ENCODE measurements around the gene CRISPLD2.

CRISPLD2 gene

DNA sequence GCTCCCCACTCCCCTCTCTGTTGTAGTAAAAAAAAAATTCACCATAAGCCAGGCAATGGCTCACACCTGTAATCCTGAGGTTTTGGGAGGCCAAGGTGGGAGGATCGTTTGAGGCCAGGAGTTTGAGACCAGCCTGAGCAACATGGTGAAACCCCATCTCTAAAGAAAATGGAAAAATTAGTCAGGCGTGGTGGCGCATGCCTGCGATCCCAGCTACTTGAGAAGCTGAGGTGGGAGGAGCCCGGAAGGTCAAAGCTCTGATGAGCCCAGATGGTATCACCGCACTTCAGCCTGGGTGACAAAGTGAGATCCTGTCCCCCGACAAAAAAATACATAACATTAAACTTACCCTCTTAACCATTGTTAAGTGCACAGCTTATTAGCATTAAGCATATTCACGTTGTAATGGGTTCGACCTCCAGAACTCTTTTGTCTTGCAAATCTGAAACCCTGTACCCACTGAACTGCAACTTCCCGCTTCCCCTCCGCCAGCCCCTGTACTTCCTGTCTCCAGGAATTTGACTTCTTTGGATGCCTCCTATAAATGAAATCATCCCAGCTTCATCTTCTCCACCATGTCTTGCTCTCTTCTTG, 66.8 kb downstream of the CRISPLD2 start:
- Mint-ChIP-seq H3K9me3 (no peaks in the 10 kb centered on the region), H3K27ac (no peak overlapping the region), H3K36me3 (peaks cover 3% of the 10 kb centered on the region), H3K4me3 (no peak overlapping the region), H3K4me1 (no peaks in the 10 kb centered on the region), H3K27me3 (no peaks in the 10 kb centered on the region)

DNA sequence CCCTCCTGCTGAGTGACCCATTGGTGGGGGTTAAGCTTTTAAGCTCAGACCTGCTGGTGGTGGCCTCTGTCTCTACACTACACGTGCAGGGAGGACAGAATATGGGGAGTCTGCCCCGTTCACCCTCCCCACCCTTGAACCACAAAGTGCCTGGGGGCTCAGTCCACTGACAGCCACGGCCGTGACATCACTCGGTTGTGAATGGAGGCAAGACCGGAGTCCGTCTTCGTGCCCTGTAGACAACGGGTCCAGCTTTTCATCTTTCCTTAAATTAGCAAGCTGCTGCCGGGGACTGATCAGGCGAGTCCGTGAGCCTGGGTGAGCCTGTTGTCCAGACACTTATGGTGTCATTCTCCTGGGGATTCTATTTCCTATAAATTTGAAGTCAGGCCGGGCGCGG, 67.4 kb downstream of the CRISPLD2 start:
- no peaks in the 10 kb centered on the region for H3K4me1 Mint-ChIP-seq
- no peaks in the 10 kb centered on the region for H3K27me3 Mint-ChIP-seq
- H3K36me3 Mint-ChIP-seq = no peaks in the 10 kb centered on the region
- H3K9me3 Mint-ChIP-seq = no peaks in the 10 kb centered on the region
- no peak overlapping the region for H3K27ac Mint-ChIP-seq
- no peak overlapping the region for H3K4me3 Mint-ChIP-seq

DNA sequence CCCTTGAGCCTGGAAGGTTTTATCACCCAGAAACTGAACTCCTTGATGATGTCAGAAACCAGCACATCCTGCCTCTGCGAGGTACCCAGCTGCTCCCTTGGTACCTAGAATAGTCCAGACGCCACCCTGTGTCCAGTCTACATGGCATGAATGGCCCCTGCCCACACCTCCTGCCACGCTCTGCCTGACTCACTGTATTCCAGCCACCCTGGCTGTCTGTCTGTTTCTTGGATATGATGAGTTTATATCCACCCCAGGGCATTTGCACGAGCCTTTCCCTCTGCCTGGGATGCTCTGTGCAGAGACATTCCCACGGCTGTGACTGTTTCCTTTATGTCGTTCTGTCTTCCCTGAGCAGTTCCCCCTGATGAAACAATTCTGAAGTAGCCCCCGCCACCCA, 68.7 kb downstream of the CRISPLD2 start:
- H3K27me3 Mint-ChIP-seq = no peaks in the 10 kb centered on the region
- H3K4me3 Mint-ChIP-seq = no peak overlapping the region
- no peak overlapping the region for H3K27ac Mint-ChIP-seq
- no peaks in the 10 kb centered on the region for H3K4me1 Mint-ChIP-seq
- H3K9me3 Mint-ChIP-seq = no peaks in the 10 kb centered on the region
- no peaks in the 10 kb centered on the region for H3K36me3 Mint-ChIP-seq

DNA sequence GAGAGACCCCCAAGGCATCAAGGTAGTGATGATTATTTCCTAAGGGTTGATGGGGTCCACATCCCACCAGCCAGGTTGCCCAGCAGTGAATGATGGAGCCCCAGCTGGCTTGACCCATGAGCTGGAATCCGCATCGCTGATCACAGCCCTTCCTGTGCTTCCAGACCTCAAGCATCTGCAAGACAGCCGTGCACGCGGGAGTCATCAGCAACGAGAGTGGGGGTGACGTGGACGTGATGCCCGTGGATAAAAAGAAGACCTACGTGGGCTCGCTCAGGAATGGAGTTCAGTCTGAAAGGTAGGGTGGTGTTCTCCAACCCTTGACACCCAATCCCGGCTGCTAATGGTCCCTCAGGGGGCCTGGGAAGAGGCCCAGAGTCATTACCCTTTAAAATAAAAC, 69.3 kb downstream of the CRISPLD2 start:
- H3K27me3 Mint-ChIP-seq = no peaks in the 10 kb centered on the region
- H3K4me1 Mint-ChIP-seq = no peaks in the 10 kb centered on the region
- H3K27ac Mint-ChIP-seq = no peak overlapping the region
- no peaks in the 10 kb centered on the region for H3K9me3 Mint-ChIP-seq
- H3K4me3 Mint-ChIP-seq = no peak overlapping the region
- no peaks in the 10 kb centered on the region for H3K36me3 Mint-ChIP-seq

DNA sequence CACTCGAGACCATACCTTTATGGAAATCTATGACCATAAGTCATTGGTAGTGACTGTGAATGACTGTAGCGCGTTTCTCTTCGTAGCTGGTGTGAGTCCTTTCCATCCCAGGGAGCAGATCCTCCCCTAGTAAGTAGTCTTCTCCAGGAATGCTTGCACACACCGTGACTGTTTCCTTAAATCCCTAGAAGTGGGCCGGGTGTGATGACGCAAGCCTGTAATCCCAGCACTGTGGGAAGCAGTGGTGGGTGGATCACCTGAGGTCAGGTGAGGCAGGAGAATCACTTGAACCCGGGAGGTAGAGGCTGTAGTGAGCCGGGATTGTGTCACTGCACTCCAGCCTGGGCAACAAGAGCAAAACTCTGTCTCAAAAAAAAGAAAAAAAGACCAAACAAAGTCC, 70.6 kb downstream of the CRISPLD2 start:
- Mint-ChIP-seq H3K9me3 (no peaks in the 10 kb centered on the region), H3K27ac (no peak overlapping the region), H3K36me3 (no peaks in the 10 kb centered on the region), H3K4me1 (no peaks in the 10 kb centered on the region), H3K27me3 (no peaks in the 10 kb centered on the region), H3K4me3 (no peak overlapping the region)

DNA sequence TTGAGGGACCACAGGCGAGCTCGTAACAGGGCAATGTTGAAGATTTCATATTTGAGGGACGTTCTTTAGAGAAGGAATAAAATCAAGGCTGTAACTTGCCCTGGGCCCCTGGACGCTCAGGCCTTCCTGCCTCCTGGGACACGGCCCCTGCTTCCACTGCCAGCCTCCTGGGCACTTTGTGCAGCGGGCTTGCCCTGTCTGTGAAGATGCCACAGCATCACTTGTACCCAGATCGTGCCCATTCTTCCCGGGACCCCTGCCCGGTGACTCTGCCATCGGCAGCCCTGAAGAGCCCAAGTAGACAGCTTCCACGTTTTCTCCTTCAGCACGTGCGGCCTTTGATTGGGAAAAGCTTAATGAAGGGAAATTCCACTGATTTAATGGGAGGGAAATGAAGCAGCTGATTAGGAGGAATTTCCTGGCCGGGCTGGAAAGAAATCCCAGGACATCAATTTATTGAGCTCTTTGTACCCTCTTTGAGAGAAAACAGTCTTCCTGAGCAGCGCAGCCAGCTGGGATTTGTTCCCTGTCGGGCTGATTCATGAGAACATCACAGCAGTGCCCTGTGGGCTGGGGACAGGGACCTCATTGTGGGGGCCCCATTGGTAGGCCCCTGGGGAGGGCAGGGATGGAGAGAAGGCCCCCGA, 71.5 kb downstream of the CRISPLD2 start:
- H3K36me3 Mint-ChIP-seq = no peaks in the 10 kb centered on the region
- H3K4me1 Mint-ChIP-seq = no peaks in the 10 kb centered on the region
- H3K27me3 Mint-ChIP-seq = no peaks in the 10 kb centered on the region
- no peak overlapping the region for H3K27ac Mint-ChIP-seq
- no peaks in the 10 kb centered on the region for H3K9me3 Mint-ChIP-seq
- no peak overlapping the region for H3K4me3 Mint-ChIP-seq

DNA sequence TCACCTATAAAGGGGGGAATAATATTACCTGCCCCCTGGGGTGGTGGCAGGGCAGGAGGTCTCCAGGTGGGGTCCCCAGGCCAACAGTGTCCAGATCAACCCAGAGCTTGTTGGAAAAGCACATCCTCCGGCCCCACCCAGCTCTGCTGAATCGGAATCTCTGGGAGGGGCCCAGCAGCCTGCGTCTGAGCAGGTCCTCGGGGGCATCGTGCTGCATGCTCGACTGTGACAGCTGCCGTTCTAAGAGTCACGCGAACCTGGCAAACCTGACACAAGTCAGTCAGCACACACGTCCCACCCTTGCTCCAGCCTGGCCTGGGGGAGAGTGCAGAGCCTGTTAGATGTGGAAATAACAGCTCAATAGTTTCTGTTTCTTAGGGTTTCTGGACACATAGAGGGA, 72.3 kb downstream of the CRISPLD2 start:
- Mint-ChIP-seq H3K27ac (no peak overlapping the region), H3K27me3 (no peaks in the 10 kb centered on the region), H3K9me3 (no peaks in the 10 kb centered on the region), H3K4me1 (no peaks in the 10 kb centered on the region), H3K36me3 (no peaks in the 10 kb centered on the region), H3K4me3 (no peak overlapping the region)

DNA sequence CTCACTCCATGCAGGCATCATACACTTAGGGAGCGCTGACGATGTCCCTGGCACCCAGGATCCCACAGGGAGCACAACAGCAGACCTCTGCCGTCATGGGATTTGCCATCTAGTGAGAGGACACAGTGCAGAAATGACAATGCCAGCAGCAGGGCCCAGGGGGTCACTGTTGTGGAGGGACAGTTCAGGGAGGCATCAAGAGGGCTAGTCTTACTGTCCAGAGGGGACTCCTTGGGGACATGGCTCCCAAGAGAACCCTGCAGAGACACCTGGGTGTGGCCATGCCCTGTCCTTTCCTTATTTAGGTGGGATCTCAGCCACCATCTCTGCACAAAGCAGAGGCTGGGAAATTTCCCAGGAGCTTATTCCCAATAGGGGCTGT, 73.7 kb downstream of the CRISPLD2 start:
- Mint-ChIP-seq H3K27ac (no peak overlapping the region), H3K9me3 (no peaks in the 10 kb centered on the region), H3K27me3 (no peaks in the 10 kb centered on the region), H3K36me3 (no peaks in the 10 kb centered on the region), H3K4me3 (no peak overlapping the region), H3K4me1 (peaks cover 3% of the 10 kb centered on the region)

DNA sequence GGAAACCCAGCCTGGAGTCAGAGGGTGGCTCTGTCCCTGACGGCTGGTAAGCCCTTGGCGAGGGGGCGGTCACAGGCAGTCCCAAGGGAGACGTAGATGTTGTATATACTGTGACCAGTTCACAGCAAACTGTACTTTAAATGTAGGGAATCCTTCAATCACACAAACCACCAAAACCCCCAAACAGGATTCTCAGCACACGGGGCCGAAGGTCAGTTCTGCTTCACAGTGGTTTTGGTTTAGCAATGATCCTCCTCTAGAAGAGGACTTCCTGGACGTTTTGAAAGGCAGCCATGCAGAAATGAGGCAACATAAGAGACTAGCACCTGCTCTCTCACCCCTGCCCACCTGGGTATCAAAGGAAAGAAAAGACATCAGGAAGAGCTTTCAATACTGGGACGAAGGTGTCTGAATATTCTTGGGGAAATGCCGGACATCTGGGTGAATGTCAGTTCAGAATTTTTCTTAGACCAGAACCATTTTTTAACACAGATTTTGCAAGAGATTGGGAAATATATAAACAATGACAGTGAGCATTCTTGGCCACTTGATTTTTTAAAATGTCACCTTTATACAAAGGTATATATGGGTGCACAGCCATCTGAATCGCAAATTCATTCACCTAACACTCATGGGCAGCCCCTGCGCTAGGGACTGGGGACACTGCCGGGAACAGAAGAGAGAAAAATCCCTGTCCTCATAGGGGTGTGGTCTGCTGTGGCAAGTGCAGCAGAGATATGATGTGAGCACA, 74.2 kb downstream of the CRISPLD2 start:
- no peak overlapping the region for H3K27ac Mint-ChIP-seq
- no peak overlapping the region for H3K4me3 Mint-ChIP-seq

DNA sequence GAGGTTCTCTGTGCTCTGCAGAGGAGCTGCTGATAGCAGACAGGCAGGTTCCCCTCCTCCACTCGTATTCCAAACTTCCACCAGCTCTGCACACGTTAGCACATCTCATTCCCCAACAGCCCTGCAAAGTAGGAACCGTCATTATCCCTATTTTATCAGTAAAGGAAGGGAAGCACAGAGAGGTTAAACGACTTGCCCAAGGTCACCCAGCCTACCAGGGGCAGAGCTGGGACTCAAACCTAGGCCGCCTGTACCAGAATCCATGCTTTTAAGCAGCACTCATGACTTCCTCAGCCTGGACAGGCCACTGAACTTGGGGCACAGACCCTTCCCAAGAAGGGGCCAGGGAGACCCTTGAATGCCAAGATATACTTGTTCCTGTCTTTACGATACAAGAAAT, 75.2 kb downstream of the CRISPLD2 start:
- no peaks in the 10 kb centered on the region for H3K9me3 Mint-ChIP-seq
- no peaks in the 10 kb centered on the region for H3K36me3 Mint-ChIP-seq
- H3K4me3 Mint-ChIP-seq = no peak overlapping the region
- H3K4me1 Mint-ChIP-seq = peaks cover 5% of the 10 kb centered on the region
- no peaks in the 10 kb centered on the region for H3K27me3 Mint-ChIP-seq
- H3K27ac Mint-ChIP-seq = no peak overlapping the region

More for the DNA sequence above, 74.2 kb downstream of the CRISPLD2 start:
- Mint-ChIP-seq H3K27me3 (no peaks in the 10 kb centered on the region), H3K36me3 (no peaks in the 10 kb centered on the region), H3K4me1 (peaks cover 5% of the 10 kb centered on the region), H3K9me3 (no peaks in the 10 kb centered on the region)

DNA sequence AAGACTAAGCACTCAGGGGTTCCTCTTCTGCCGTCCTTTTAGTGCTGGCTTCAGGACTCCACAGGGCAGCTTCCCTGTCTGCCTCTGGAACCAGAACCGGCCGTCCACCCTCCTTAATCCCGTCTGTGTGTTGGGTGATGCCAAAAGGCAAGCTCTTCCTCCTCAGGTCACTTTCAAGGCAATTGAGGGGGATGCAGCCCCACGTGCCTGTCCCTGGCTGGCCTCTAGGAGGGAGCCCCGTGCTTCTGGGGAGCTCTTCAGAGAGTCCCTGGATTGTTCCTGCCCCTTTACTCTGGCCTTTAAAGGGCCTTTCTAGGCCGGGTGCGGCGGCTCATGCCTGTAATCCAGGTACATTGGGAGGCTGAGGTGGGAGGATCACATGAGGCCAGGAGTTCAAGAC, 77.1 kb downstream of the CRISPLD2 start:
- Mint-ChIP-seq H3K27ac (no peak overlapping the region), H3K4me1 (peaks cover 5% of the 10 kb centered on the region), H3K4me3 (no peak overlapping the region), H3K9me3 (no peaks in the 10 kb centered on the region), H3K27me3 (no peaks in the 10 kb centered on the region), H3K36me3 (peaks cover 2% of the 10 kb centered on the region)

DNA sequence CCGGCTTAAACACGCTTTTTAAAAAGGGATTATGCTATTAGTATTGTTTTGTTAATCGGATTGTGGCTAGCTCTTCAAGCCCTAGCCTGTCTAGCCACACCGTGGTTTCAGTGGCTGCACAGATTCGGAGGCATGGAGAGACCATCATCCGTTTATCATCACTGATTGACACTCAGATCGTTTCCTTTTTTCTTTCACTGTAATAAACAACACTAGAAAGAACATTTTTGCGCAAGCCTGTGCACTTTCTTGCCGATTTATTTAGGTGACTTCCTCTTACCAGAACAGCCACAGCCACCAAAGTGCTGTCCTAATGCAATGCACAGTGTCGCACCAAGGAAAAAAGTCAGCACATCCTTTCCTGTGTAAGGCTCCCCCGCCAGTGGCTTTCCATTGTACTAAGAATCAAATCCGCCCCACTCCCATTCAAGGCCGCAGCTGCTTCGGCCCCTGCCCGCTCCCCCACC, 78.2 kb downstream of the CRISPLD2 start:
- H3K4me3 Mint-ChIP-seq = no peak overlapping the region
- H3K27ac Mint-ChIP-seq = no peak overlapping the region
- H3K4me1 Mint-ChIP-seq = peaks cover 5% of the 10 kb centered on the region
- H3K9me3 Mint-ChIP-seq = no peaks in the 10 kb centered on the region
- H3K36me3 Mint-ChIP-seq = peaks cover 2% of the 10 kb centered on the region
- H3K27me3 Mint-ChIP-seq = no peaks in the 10 kb centered on the region

DNA sequence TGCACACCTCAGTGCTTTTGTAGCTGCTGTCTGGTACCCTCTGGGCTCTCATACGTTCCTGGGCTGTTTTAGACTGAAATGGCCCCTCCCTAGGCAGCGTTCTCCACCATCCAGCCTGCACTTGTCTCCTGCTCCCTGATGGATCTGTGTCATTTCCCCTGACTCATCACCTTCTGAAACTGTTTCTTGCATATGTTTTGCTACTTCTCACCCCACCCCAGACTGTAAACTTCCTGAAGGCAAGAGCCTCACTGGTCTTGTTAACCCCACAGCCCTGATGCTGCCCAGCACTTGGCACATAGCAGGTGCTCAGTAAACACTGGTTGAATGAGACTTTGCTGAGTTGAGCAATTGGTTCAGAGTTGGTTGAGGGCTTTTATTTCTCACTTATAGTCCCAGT, 78.7 kb downstream of the CRISPLD2 start:
- H3K27me3 Mint-ChIP-seq = no peaks in the 10 kb centered on the region
- peaks cover 2% of the 10 kb centered on the region for H3K36me3 Mint-ChIP-seq
- H3K4me1 Mint-ChIP-seq = peaks cover 5% of the 10 kb centered on the region
- no peak overlapping the region for H3K4me3 Mint-ChIP-seq
- no peak overlapping the region for H3K27ac Mint-ChIP-seq
- no peaks in the 10 kb centered on the region for H3K9me3 Mint-ChIP-seq

DNA sequence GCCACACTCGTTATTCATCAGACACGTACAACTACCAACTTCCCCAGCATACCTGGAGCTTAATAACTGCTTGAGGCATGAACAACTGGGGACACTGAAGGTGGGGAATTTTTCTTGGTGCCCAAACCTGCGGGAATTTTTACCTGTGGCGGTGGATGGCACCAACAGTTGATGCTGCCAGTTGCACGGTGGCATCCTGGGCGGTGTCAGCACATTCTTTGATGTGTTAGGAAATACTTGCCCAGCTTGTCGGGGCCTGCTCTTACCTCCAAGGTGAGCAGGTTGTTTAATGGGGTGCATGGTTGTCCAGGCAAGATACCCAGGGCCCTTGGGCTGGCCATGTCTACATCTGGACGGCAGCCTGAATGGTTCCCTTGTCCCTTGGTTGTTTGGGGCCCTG, 79.6 kb downstream of the CRISPLD2 start:
- no peaks in the 10 kb centered on the region for H3K27me3 Mint-ChIP-seq
- H3K4me1 Mint-ChIP-seq = peaks cover 5% of the 10 kb centered on the region
- H3K27ac Mint-ChIP-seq = no peak overlapping the region
- H3K36me3 Mint-ChIP-seq = peaks cover 2% of the 10 kb centered on the region
- H3K4me3 Mint-ChIP-seq = no peak overlapping the region
- no peaks in the 10 kb centered on the region for H3K9me3 Mint-ChIP-seq

DNA sequence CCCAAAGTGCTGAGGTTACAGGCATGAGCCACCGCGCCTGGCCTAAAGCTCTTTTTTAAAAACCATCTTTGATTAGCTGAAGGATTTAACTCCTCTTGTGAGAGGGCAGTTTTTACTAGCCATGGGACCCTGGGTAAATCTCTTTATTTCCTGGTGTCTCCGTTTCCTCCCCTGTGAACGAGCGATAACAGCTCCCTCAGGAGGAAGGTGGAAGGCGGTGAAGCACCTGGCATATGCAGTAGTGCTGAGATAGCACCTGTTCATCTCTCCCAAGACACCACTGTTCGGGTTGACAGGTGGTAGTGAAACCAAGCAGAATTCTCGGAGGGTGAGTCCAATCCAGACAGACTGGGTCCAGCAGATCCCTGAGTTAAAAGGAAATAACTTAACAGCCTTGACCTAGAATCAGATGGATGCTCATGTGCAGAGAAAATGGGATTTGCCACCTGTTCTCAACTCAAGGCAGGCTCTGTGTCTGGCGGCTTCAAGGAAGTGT, 86.2 kb downstream of the CRISPLD2 start:
- no peak overlapping the region for H3K27ac Mint-ChIP-seq
- no peaks in the 10 kb centered on the region for H3K4me1 Mint-ChIP-seq
- H3K9me3 Mint-ChIP-seq = no peaks in the 10 kb centered on the region
- H3K36me3 Mint-ChIP-seq = peaks cover 1% of the 10 kb centered on the region
- H3K4me3 Mint-ChIP-seq = no peak overlapping the region
- no peaks in the 10 kb centered on the region for H3K27me3 Mint-ChIP-seq

DNA sequence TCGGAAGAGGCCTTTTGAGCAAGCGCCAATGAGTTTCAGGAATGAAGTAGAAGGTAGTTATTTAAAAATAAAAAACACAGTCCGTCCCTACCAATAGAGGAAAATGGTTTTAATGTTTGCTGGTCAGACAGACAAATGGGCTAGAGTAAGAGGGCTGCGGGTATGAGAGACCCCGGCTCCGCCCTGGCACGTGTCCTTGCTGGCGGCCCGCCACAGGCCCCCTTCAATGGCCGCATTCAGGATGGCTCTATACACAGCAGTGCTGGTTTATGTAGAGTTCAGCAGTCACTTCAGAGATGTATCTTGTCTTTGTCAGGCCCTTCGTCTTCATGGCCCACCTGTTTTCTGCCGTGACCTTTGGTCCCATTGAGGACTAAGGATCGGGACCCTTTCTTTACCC, 87.3 kb downstream of the CRISPLD2 start:
- Mint-ChIP-seq H3K27ac (no peak overlapping the region), H3K4me3 (no peak overlapping the region), H3K4me1 (no peaks in the 10 kb centered on the region), H3K27me3 (no peaks in the 10 kb centered on the region), H3K9me3 (no peaks in the 10 kb centered on the region), H3K36me3 (no peaks in the 10 kb centered on the region)

Measured in activated naive CD4-positive, alpha-beta T cell treated with anti-CD3 and anti-CD28 coated beads, Interleukin-2, amount 50 U/mL, for 24 hours (primary cell).